Erythroblast (primary cell): ENCODE results near the gene SULF2.
"Not testable (repeated sequence)": the region's sequence is repeated elsewhere in the genome, so short reads cannot be mapped to it uniquely, and the experiment has no call there.

Source experiments
- DNase-seq, 2 experiments: peaks; one replicate each; lab custom pipeline; 2025; lab: John Stamatoyannopoulos, UW
- GATA1 ChIP-seq: IDR thresholded peaks from 2 replicates; pipeline ENCODE4 v1.6.1; 2011; ENCODE audit warnings: low read depth, mild to moderate bottlenecking, control low read depth, low read length, moderate library complexity
- POLR2A ChIP-seq: IDR thresholded peaks from 2 replicates; pipeline ENCODE4 v1.6.1; 2011; ENCODE audit warnings: mild to moderate bottlenecking, low read length

The SULF2 gene

DNA sequence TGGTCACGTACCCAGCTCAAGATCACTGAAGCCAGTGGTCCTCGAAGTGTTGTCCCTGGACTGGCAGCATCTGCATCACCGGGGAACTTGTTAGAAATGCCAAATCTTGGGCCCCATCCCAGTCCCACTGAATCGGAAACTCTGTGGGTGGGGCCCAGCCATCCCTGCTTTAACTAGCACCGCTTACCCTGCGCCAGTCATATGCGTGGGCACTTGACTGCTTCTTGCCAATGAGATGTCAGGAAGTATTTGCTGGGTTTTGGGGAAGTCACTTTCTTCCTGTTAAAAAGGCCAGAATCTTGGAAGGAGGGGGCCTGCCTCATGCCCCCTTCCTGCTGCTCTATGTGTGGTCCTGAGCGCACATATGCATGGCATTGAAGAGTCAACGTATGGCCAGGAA, 11.7 kb upstream of the SULF2 start:
- TF ChIP-seq GATA1 = no peak
- TF ChIP-seq POLR2A = no peak
- DNase-seq = no peak

DNA sequence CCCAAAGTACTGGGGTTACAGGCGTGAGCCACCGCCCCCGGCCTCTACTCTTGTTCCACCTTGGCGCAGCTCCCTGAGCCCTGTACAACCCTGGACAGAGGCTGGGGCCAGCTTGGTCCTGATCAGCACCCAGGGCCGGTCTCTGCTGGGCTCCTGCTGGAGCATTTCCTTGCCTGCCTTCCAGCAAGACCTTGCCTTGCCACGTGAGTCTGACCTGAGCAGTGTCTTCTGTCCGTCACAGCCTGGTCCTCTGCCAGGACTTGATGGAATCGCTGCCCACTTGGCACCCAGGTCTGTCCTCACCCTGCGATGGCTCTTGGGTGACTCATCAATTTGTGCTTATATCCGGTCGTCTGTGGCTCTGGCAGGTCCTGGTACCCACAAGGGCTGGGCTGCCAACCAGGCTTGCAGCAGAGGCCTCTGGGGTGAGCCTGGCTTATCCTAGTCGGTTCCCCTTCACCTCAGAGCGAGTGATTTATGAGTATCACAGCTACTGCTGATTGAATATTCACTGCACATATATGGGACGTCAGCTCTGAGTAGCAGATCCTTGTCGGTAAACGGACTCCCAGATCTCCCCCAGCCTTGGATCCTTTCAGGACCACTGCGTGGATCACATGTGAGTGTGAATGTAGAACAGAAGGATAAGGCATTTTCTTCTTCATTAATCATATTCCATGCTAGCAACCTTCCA, 10.1 kb upstream of the SULF2 start:
- no peak for DNase-seq

DNA sequence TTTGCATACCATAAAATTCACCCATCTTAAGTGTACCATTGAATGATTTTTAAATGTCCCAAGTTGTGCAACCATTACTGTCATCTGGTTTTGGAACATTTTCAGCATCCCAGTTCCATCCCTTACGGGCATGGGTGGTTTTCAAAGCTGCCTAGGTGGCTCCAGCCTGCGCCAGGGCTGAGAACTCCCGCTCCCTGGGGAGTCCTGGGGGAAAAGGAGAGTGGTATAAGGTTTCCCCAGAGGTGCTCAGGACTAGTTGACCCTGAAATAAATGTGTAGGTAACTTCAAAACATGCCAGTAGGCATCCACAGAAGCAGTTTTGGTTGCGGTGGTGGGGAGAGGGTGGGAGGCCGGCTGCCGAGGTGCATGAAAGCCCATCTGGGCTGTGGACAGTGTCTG, 9.0 kb upstream of the SULF2 start:
- not testable (repeated sequence) for DNase-seq

More for the DNA sequence above, 10.1 kb upstream of the SULF2 start:
- TF ChIP-seq POLR2A = no peak

DNA sequence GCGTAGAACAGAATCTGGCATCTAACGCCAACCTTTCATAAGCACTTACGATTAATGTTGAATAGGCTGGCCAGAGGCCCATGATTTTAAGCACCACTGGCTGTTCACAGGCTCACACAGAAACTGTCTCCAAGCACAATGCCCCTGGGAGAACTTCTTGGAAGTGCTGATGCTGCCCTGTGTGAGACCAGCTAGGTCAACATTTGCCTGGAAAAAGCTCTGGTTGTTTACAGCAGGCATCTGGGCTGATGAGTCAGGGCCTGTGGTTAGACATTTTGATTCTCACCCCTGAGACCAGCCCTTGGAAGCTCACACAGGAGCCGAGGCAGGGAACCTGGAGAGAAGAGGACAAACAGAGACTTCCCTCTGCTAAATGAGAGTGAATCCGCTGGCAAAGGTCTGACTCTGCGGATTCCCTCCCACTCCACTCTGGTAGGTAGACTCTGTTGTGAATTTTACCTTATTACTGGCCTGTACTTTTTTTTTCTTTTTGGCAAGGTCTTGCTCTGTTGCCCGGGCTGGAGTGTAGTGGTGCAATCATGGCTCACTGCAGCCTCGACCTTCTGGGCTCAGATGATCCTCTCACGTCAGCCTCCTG, 6.8 kb upstream of the SULF2 start:
- no peak for TF ChIP-seq GATA1
- TF ChIP-seq POLR2A = no peak
- no peak for DNase-seq

DNA sequence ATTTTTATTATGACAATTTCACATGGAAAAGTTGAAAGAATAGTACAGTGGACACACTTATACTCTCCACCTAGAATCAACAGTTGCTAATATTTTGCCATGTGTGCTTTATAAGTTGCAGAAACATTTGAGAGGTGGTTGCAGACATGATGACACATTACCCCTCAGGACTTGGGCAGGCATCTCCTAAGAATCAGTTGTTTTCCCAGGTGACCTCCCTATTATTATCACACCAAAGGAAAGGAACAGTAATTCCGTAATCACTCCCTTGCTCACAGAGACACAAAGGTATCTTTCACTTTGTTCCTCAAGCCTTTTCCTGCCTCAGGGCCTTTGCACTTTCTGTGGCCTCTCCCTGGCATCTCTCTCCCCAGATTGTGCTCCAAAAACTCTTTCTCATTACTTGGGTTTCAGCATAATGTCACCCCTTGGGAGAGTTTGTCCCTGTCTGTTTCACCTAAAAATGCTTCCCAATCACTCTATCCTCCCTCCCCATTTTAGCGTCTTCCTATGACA, 5.9 kb upstream of the SULF2 start:
- DNase-seq = no peak
- no peak for TF ChIP-seq GATA1
- TF ChIP-seq POLR2A = no peak

DNA sequence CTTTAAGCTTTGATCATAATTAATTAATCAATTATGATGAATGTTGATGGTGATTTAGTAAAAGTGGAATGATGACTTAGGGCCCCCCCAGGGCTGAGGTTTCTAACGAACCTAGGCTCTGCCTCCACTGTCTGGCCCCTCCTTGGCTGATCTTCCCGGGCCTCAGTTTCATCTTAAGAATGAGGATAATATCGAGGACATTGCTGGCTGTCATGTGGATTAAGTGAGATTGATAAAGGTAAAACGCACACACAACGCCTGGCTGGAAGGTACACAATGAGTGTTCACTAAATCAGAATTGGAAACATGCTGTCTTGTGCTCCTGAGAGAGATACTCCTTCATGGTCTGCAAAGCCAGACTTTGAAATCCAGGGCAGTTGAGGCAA, 5.3 kb upstream of the SULF2 start:
- no peak for TF ChIP-seq GATA1
- no peak for TF ChIP-seq POLR2A
- DNase-seq = no peak

DNA sequence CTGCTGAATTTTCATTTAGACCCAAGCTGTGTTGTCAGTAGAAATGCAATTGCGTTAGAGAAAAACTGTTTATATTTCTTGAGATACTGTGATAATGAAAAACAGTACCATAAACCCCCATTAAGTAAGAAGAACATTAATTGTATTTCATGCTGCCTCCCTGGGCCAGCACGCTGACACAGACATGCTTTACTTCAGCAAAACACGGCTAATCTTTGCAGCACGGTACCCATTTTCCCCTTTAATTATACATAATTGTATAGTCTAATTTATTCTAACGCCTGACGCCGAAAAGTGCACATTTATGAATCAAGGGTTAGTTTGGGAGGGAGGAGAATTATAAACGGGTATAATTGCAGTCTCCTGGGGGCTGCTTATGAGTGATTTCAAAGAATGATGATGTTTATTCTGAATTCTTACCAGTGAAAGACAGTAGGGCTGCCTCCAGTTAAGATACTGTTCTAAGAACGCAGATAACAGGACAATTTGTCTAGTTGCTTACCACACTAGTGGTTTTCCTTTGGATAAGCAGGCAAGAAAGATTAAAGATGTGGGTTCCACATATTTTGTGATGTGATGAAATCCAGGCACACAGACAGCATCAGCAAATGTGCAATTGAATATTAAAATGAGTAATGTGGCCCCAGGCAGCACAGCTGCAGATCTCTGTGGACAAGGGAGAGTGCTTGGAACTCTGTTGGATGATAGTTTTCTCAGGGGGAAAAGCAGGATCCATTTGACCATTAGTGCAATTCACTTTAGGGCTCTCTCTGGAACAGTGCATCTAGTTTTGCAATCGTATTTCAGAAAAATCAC, 4.7 kb upstream of the SULF2 start:
- TF ChIP-seq GATA1 (no peak), POLR2A (no peak)
- no peak for DNase-seq

DNA sequence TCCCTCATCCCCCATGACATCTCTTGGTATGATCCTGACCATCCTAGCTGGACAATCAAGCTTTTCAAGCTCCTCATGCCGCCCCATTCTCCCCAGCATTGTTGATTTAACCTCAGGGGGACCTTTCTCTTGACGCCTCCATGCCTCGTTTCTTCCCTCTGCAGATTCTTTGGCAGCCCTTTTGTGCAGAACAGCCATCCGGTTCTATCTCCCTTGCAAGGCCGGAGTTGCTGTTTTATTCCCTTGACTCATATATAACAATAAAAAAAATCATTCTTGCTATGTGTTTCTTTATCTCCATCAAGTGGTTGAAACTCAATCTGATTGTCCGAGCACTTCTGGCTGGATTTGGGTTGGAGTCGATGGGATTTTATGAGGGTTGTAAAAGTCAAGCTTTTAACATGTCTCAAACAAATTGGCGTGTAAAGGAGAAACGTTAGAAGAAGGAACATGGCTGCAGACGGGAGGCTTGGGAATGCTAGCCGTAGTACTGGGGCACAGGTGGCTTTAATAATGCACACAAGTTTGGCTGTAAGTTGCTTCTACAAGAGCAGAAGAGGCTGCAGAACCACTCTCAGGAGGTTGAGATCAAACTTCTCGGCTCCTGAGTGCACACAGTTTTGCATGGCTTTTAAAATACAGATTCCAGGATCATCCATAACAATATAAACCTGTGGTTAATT, 3.9 kb upstream of the SULF2 start:
- DNase-seq = no peak
- no peak for TF ChIP-seq GATA1
- TF ChIP-seq POLR2A = no peak

DNA sequence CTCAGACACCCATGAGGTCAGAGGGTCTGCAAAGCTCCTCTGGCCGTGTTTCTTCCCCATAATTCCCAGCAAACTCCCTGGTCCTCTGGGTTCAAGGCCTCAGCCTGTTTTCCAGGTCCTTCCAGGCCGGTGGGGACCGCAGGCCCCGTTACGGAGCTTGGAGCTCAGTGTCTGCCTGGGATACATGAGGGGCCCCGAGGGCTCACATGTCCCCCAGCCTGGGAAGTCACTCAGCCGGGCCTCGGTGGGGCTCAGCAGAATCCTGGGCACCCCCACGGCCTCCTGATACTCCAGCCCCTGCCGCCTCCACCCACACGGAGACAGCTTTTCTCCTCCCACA, 3.4 kb upstream of the SULF2 start:
- DNase-seq = no peak
- TF ChIP-seq POLR2A (no peak), GATA1 (no peak)

DNA sequence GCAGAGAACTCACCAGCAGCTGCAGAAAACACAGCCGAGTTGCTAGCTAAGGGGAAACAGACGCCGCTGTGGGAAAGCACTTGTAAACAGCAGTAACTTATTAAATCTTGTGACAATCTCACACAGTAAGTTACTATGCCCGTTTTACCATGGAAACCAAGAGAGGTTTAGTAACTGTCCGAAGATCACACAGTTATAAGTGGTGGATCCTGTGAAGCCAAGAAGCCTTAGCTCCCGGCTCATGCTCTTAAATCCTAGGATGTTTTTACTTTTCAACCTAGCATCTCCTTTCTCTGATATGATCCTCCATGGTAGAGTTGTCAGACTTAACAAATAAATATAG, 1.5 kb upstream of the SULF2 start:
- DNase-seq = no peak
- no peak for TF ChIP-seq POLR2A
- TF ChIP-seq GATA1 = no peak

DNA sequence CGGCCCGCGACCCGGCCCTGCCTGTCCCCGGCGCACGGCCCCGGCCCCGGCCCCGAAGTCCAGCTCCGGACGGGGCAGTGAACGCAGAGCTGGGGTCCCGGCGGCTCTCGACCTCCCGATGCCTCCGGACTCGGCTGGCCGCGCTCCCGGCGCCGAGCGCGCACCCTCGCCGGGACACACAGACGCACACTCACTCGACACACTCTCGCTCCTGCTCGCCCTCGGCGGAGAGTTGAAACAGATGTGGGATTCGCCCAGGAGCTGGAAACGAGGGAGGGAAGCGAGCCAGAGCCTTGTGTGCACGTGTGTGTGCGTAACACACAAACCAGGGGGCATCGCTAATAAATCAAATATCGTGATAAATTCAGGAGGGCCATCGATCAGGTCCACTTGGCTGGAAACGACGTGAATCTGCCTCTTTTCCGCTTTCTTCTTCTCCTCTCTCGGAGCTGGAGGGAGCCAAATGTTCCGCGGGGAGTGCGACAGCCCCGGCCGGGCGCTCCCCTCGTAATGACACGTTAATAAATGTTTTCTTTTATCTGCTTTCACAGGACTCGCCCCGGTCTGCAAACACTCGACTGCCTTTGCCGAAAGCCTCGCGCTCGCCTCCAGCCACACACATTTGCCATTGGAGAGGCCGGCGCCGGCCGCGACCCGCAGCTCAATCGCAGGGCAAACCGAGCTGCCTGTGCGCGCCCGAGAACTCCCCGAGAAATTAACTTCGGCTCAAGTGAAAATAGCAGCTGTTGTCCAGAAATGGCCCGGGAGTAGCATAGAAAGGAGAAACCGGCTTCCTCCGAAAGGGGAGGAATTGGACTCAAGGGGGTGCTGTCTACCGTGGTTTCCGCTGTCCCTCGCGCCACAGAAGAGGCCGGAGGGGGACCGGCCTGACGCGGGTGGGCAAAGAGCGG, 828 bp upstream of the SULF2 start:
- TF ChIP-seq GATA1 = no peak
- no peak for TF ChIP-seq POLR2A
- peak; percentile 18 to 27 for DNase-seq

DNA sequence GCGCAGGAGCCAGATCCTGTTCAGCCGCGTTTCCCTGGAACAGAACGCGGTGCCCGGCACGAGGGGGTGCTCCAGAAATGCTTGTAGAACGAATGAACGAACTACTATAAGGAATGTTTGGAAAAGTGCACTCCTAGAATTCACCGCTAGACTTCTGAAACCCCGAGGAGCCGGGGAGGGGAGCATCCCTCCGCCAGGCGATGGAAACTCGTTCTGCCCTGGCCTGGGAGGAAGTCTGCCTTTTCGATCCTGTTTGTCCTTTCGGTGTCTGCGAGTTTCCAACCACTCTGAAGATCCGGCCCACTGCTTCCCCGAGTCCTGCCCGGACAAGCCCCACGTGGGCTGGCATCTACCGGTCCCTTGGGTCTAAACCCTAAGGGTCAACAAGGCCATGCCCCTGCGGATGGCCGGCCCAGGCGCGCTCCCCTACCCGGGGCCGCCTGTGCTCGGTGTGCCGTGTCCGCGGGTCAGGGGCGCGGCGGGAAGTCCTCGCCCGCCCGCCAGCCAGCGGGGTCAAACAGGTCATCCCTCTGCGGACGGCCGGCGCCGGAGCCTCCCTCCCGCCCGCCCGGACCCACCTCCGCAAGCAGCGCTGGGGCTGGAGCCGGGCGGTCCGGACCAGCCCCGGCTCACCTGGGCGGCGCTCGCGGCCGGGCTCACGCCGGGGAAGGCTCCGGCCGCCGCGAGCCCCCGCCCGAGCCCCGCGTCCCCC, 526 bp downstream of the SULF2 start:
- no peak for DNase-seq
- TF ChIP-seq POLR2A = no peak
- TF ChIP-seq GATA1 = no peak
